Measurements from ENCODE around the gene MROH2B. TPM values are rescaled to one million over a fixed set of nuclear protein-coding genes. Genes with fewer than 3 reads are reported as not detected.

Gene MROH2B
- total and polyA plus RNA-seq, 5 donors, result not detected

DNA sequence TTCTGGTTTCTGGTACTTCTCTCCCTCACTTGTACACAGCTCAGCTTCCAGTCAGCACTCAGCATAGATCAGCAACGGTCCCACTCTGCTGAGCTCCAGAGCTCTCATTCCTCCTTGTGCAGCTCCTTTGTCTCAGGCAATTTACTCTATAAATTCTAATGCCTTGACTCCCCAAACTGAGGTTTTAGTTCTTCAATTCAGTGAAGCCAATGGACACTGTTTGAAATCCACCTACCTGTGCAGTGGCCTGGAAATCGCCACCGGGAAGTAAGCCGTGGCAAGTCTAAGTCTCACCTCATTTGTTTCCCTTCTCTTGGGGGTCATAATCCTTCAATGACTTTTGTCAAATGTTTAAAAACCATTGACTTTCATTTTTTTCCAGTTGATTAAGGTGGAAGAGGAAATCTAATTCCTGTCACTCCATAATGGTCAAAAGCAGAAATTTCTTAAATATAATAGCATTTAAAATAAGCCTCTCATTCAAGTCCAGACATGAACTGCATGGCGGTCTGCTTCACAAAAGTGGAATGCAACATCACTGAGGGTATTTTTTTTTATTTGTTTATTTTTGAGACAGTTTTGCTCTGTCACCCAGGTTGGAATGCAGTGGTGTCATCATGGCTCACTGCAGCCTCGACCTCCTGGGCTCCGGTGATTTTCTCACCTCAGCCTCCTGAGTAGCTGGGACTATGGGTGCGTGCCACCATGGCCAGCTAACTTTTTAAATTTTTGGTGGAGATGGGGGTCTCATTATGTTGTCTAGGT lies 82.2 kb downstream of the MROH2B start:
- Histone ChIP-seq H3K9me3 (ENCODE audit: control insufficient read depth, low read length) (no peaks in the 10 kb centered on the region), H3K27ac (ENCODE audit: low read length) (peak overlapping the region; percentile 58), H3K4me3 (ENCODE audit: low read length) (no peak overlapping the region), H3K27me3 (ENCODE audit: control insufficient read depth, insufficient read depth) (no peaks in the 10 kb centered on the region), H3K4me1 (ENCODE audit: control insufficient read depth, insufficient read depth, low read length) (peaks cover 7% of the 10 kb centered on the region)
- intact Hi-C loops (cut with DNase I), result no loop called here
- ATAC-seq (no peak), DNase-seq (no peak)
- WGBS, result 95% methylated on average over 8 of the region's 8 CpGs

DNA sequence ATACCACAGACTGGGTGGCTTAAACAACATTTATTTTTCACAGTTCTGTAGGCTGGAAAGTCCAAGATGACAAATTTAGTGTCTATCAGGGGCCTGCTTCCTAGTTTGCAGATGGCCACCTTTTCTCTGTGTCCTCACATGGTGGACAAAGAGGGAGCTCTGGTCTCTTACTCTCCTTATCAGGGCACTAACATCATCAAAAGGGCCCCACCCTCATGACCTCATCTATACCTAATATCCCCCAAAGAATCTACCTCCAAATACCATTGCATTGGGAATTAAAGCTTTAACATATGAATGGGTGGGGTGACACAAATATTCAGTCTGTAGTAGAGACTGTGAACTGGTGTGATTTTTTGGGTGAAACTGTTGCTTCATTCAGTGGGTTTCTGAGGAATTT lies 83.8 kb downstream of the MROH2B start:
- no peak for ATAC-seq
- Histone ChIP-seq H3K4me3 (ENCODE audit: low read length) (no peak overlapping the region), H3K4me1 (ENCODE audit: control insufficient read depth, insufficient read depth, low read length) (no peaks in the 10 kb centered on the region), H3K27me3 (ENCODE audit: control insufficient read depth, insufficient read depth) (no peaks in the 10 kb centered on the region), H3K9me3 (ENCODE audit: control insufficient read depth, low read length) (no peaks in the 10 kb centered on the region), H3K27ac (ENCODE audit: low read length) (no peak overlapping the region)
- intact Hi-C loops (cut with DNase I), result no loop called here
- no peak for DNase-seq

GRCh38 chr5:40986666-40987065 lies 84.5 kb downstream of the MROH2B start:
- Histone ChIP-seq H3K27ac (ENCODE audit: low read length) (no peak overlapping the region), H3K4me1 (ENCODE audit: control insufficient read depth, insufficient read depth, low read length) (no peaks in the 10 kb centered on the region), H3K9me3 (ENCODE audit: control insufficient read depth, low read length) (no peaks in the 10 kb centered on the region), H3K27me3 (ENCODE audit: control insufficient read depth, insufficient read depth) (no peaks in the 10 kb centered on the region), H3K4me3 (ENCODE audit: low read length) (no peak overlapping the region)
- no peak for DNase-seq
- no peak for ATAC-seq
- intact Hi-C loops (cut with DNase I), result no loop called here
- WGBS, result 78% methylated on average over 3 of the region's 3 CpGs

DNA sequence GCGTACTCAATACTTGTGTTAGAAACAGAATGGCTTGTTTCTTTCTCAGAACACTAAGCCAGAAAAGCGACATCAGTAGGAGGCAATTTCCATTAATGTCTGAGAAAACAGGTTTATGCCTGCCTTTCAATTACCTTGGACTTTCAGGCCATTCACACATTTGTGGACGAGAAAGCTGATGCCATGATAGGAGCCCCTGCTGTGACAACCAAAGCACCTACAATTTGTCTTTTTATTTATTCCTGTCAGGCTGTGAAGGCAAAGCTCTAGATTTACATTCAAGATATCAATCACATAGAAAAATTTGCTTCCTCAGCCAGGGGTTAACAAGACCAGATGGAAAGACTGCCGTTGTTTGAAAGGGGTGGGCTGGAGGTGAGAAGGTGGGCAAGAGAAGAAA lies 85.6 kb downstream of the MROH2B start:
- no peak overlapping the region for H3K4me3 ChIP-seq (ENCODE audit: low read length)
- 77% methylated on average over 4 of the region's 4 CpGs for WGBS
- no peak for ATAC-seq
- intact Hi-C loops (cut with DNase I), result no loop called here
- no peaks in the 10 kb centered on the region for H3K9me3 ChIP-seq (ENCODE audit: control insufficient read depth, low read length)
- no peak overlapping the region for H3K27ac ChIP-seq (ENCODE audit: low read length)
- H3K4me1 ChIP-seq (ENCODE audit: control insufficient read depth, insufficient read depth, low read length), result no peaks in the 10 kb centered on the region
- DNase-seq, result no peak
- no peaks in the 10 kb centered on the region for H3K27me3 ChIP-seq (ENCODE audit: control insufficient read depth, insufficient read depth)

GRCh38 chr5:40984884-40985283 lies 86.3 kb downstream of the MROH2B start:
- intact Hi-C loops (cut with DNase I), result no loop called here
- ATAC-seq (no peak), DNase-seq (no peak)

GRCh38 chr5:40983781-40984180 lies 87.4 kb downstream of the MROH2B start:
- no peak for ATAC-seq
- intact Hi-C loops (cut with DNase I), result no loop called here
- Histone ChIP-seq H3K27ac (ENCODE audit: low read length) (no peak overlapping the region), H3K9me3 (ENCODE audit: control insufficient read depth, low read length) (no peaks in the 10 kb centered on the region), H3K4me3 (ENCODE audit: low read length) (no peak overlapping the region), H3K4me1 (ENCODE audit: control insufficient read depth, insufficient read depth, low read length) (no peaks in the 10 kb centered on the region), H3K27me3 (ENCODE audit: control insufficient read depth, insufficient read depth) (no peaks in the 10 kb centered on the region)
- WGBS, result 88% methylated on average over 3 of the region's 3 CpGs
- DNase-seq, result no peak

More at GRCh38 chr5:40984884-40985283, 86.3 kb downstream of the MROH2B start:
- Histone ChIP-seq H3K4me1 (ENCODE audit: control insufficient read depth, insufficient read depth, low read length) (no peaks in the 10 kb centered on the region), H3K27me3 (ENCODE audit: control insufficient read depth, insufficient read depth) (no peaks in the 10 kb centered on the region), H3K9me3 (ENCODE audit: control insufficient read depth, low read length) (no peaks in the 10 kb centered on the region), H3K4me3 (ENCODE audit: low read length) (no peak overlapping the region), H3K27ac (ENCODE audit: low read length) (no peak overlapping the region)
- WGBS, result 88% methylated on average over 3 of the region's 3 CpGs

DNA sequence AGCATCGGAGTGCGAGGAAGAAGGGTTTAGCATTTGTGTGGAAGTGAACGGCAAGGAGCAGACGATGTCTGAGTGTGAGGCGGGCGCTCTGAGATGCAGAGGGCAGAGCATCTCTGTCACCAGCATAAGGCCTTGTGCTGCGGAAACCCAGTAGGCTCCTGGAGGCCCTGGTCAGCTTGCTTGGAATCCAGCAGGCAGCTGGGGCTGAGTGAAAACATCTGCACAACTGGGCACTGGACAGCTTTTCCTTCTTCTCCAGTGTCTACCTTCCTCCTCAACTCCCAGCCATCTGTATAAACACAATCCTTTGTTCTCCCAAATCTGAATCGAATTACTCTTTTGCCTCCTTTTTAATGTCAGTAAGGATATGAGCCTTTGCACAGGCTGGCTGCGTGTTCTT lies 89.7 kb downstream of the MROH2B start:
- DNase-seq (peak in 1 of 3 donors; percentile 43), ATAC-seq (no peak)
- 88% methylated on average over 9 of the region's 9 CpGs for WGBS
- Histone ChIP-seq H3K4me1 (ENCODE audit: control insufficient read depth, insufficient read depth, low read length) (no peaks in the 10 kb centered on the region), H3K27me3 (ENCODE audit: control insufficient read depth, insufficient read depth) (no peaks in the 10 kb centered on the region), H3K27ac (ENCODE audit: low read length) (no peak overlapping the region), H3K9me3 (ENCODE audit: control insufficient read depth, low read length) (no peaks in the 10 kb centered on the region), H3K4me3 (ENCODE audit: low read length) (no peak overlapping the region)
- intact Hi-C loops (cut with DNase I), result no loop called here

DNA sequence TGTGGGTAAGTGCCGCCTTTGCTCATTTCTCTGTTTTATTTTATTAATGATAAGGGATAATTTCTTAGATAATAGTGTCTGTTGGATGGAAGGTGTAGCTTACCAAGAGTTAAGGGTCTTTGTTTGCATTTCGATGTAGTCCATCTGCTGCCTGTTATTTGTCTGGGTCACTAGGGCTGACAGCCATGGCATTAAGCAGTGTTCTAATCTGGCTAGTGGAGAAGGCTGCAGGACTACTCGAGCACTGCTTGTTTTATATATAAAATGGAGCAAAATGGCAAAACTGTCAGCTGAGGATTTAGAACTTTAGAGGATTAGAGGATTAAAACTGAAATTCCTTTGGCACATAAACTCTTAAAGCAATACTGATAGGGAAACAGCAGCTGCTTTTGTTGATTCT lies 94.3 kb downstream of the MROH2B start:
- H3K4me3 ChIP-seq (ENCODE audit: low read length), result no peak overlapping the region
- 44% methylated on average over 3 of the region's 3 CpGs for WGBS
- DNase-seq, result no peak
- H3K27ac ChIP-seq (ENCODE audit: low read length), result no peak overlapping the region
- no peak for ATAC-seq
- intact Hi-C loops (cut with DNase I), result no loop called here
- H3K9me3 ChIP-seq (ENCODE audit: control insufficient read depth, low read length), result no peaks in the 10 kb centered on the region
- H3K4me1 ChIP-seq (ENCODE audit: control insufficient read depth, insufficient read depth, low read length), result no peaks in the 10 kb centered on the region
- no peaks in the 10 kb centered on the region for H3K27me3 ChIP-seq (ENCODE audit: control insufficient read depth, insufficient read depth)

DNA sequence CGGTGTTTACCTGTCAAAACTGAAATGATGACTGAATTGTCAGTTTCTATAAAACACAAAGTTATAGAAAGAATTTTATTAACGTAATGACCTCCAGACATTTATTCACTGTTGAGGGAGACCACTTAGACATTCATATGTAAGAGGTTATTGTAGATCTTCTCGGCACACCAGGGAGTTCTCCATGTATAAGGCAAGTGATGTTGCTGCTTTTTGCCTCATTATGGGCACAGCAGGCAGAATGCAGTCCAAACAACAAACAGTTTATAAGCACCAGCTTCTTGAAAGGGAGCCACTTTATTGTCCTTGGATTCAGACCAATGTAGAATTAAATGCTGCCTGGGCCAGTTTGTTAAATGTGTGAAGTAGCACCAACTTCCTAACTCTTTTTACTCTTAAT lies 95.1 kb downstream of the MROH2B start:
- H3K4me1 ChIP-seq (ENCODE audit: control insufficient read depth, insufficient read depth, low read length), result no peaks in the 10 kb centered on the region
- no peak for DNase-seq
- H3K27me3 ChIP-seq (ENCODE audit: control insufficient read depth, insufficient read depth), result no peaks in the 10 kb centered on the region
- H3K27ac ChIP-seq (ENCODE audit: low read length), result no peak overlapping the region
- no peak for ATAC-seq
- no peaks in the 10 kb centered on the region for H3K9me3 ChIP-seq (ENCODE audit: control insufficient read depth, low read length)
- no peak overlapping the region for H3K4me3 ChIP-seq (ENCODE audit: low read length)
- 84% methylated on average over 3 of the region's 3 CpGs for WGBS
- intact Hi-C loops (cut with DNase I), result no loop called here

- Histone ChIP-seq H3K9me3 (ENCODE audit: control insufficient read depth, low read length) (no peaks in the 10 kb centered on the region), H3K4me1 (ENCODE audit: control insufficient read depth, insufficient read depth, low read length) (no peaks in the 10 kb centered on the region), H3K27me3 (ENCODE audit: control insufficient read depth, insufficient read depth) (no peaks in the 10 kb centered on the region), H3K4me3 (ENCODE audit: low read length) (no peak overlapping the region), H3K27ac (ENCODE audit: low read length) (no peak overlapping the region)
- no peak for DNase-seq
- intact Hi-C loops (cut with DNase I), result no loop called here
- 62% methylated on average over 3 of the region's 3 CpGs for WGBS
- no peak for ATAC-seq
Measured at GRCh38 chr5:40973364-40974004, 97.7 kb downstream of the MROH2B start.

DNA sequence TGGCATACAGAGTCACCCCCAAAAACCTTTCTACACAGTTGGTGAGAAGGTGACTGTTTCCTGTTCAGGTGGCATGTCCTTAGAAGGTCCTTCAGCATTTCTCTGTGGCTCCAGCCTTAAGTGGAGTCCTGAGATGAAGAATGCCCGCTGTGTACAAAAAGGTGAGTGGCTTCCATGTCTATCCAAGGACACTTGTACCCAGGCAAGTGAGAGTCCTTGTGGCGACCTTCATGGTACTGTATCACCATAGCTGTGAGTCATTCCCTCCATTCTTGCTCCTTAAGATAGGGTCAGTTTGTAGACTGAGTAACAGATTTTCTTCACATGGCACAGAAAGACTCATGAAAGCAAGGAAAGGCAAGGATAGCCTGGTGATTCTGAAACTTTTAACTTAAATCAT lies 98.7 kb downstream of the MROH2B start:
- DNase-seq, result no peak
- 88% methylated on average over 2 of the region's 2 CpGs for WGBS
- no peaks in the 10 kb centered on the region for H3K9me3 ChIP-seq (ENCODE audit: control insufficient read depth, low read length)
- peak in 1 of 2 donors; percentile 53 for ATAC-seq
- no peaks in the 10 kb centered on the region for H3K27me3 ChIP-seq (ENCODE audit: control insufficient read depth, insufficient read depth)
- H3K4me1 ChIP-seq (ENCODE audit: control insufficient read depth, insufficient read depth, low read length), result no peaks in the 10 kb centered on the region
- intact Hi-C loops (cut with DNase I), result no loop called here
- no peak overlapping the region for H3K4me3 ChIP-seq (ENCODE audit: low read length)
- H3K27ac ChIP-seq (ENCODE audit: low read length), result no peak overlapping the region
